Muscle layer of duodenum (tissue), 2 donors: ENCODE measurements around the gene PCNX2.

ENCODE experiments used
- H3K27ac ChIP-seq: one replicate; pipeline ENCODE4 v1.7.0; 2013; ENCODE audit warnings: mild to moderate bottlenecking, low read length
- H3K27me3 ChIP-seq: one replicate; pipeline ENCODE4 v1.7.0; 2013; ENCODE audit warnings: low read depth, mild to moderate bottlenecking, control low read depth, low read length
- H3K36me3 ChIP-seq, 2 donors: one replicate each; pipeline ENCODE4 v1.7.0; 2013; ENCODE audit warnings: low read length in 2 of 2, control low read depth in 1 of 2, mild to moderate bottlenecking in 1 of 2; ENCODE audit not compliant: insufficient read depth in 2 of 2, control insufficient read depth in 1 of 2
- H3K4me1 ChIP-seq, 2 donors: one replicate each; pipeline ENCODE4 v1.7.0; 2013; ENCODE audit warnings: low read length in 2 of 2, mild to moderate bottlenecking in 2 of 2, control low read depth in 1 of 2, moderate library complexity in 1 of 2; ENCODE audit not compliant: insufficient read depth in 2 of 2, control insufficient read depth in 1 of 2
- H3K4me3 ChIP-seq, 2 donors: one replicate each; pipeline ENCODE4 v1.7.0; 2013; ENCODE audit warnings: low read length in 2 of 2, low read depth in 1 of 2, mild to moderate bottlenecking in 1 of 2
- H3K9me3 ChIP-seq, 2 donors: one replicate each; pipeline ENCODE4 v1.7.0; 2013; ENCODE audit warnings: low read length in 2 of 2, control low read depth in 1 of 2, mild to moderate bottlenecking in 1 of 2; ENCODE audit not compliant: control insufficient read depth in 1 of 2
- donor health status: healthy.

Gene PCNX2

GRCh38 chr1:233333086-233333485, 37.6 kb upstream of the PCNX2 start:
- Histone ChIP-seq H3K4me1 (peaks cover 0 to 8% of the 10 kb centered on the region in 2 donors), H3K4me3 (no peak overlapping the region), H3K27ac (no peak overlapping the region), H3K36me3 (no peaks in the 10 kb centered on the region), H3K9me3 (no peaks in the 10 kb centered on the region), H3K27me3 (peaks cover 10% of the 10 kb centered on the region)

GRCh38 chr1:233331676-233332519, 36.4 kb upstream of the PCNX2 start:
- no peaks in the 10 kb centered on the region for H3K9me3 ChIP-seq
- H3K4me1 ChIP-seq: peaks cover 0 to 12% of the 10 kb centered on the region in 2 donors
- H3K36me3 ChIP-seq: no peaks in the 10 kb centered on the region
- peaks cover 10% of the 10 kb centered on the region for H3K27me3 ChIP-seq
- H3K4me3 ChIP-seq: no peak overlapping the region
- H3K27ac ChIP-seq: no peak overlapping the region

- Histone ChIP-seq H3K4me3 (peak overlapping the region; percentile 55 to 73), H3K4me1 (peaks cover 0 to 12% of the 10 kb centered on the region in 2 donors), H3K36me3 (no peaks in the 10 kb centered on the region), H3K27ac (peak overlapping the region; percentile 56), H3K9me3 (no peaks in the 10 kb centered on the region), H3K27me3 (peaks cover 10% of the 10 kb centered on the region)
Observed at GRCh38 chr1:233328142-233328921, 32.8 kb upstream of the PCNX2 start.

GRCh38 chr1:233327651-233328141, 32.2 kb upstream of the PCNX2 start, which contains the start of gene MAP3K21:
Gene MAP3K21 (plus strand): TSS chr1:233327724. CDS start chr1:233328029, 305 bp downstream.
- no peaks in the 10 kb centered on the region for H3K9me3 ChIP-seq
- H3K27me3 ChIP-seq: peaks cover 10% of the 10 kb centered on the region
- H3K27ac ChIP-seq: no peak within 1 kb of the TSS
- H3K4me1 ChIP-seq: peaks cover 0 to 12% of the 10 kb centered on the region in 2 donors
- H3K36me3 ChIP-seq: no peaks in the 10 kb centered on the region
- H3K4me3 ChIP-seq: peak within 1 kb of the TSS; percentile 55 to 73

- Histone ChIP-seq H3K36me3 (no peaks in the 10 kb centered on the region), H3K4me3 (peak overlapping the region; percentile 21 to 50)
Observed at GRCh38 chr1:233326811-233327650, 31.5 kb upstream of the PCNX2 start.

GRCh38 chr1:233326319-233326718, 30.8 kb upstream of the PCNX2 start:
- Histone ChIP-seq H3K4me1 (peaks cover 0 to 12% of the 10 kb centered on the region in 2 donors), H3K27ac (no peak overlapping the region), H3K4me3 (no peak overlapping the region), H3K27me3 (peaks cover 10% of the 10 kb centered on the region), H3K9me3 (no peaks in the 10 kb centered on the region), H3K36me3 (no peaks in the 10 kb centered on the region)

More at GRCh38 chr1:233326811-233327650, 31.5 kb upstream of the PCNX2 start:
- H3K27ac ChIP-seq: no peak overlapping the region
- H3K4me1 ChIP-seq: peaks cover 0 to 12% of the 10 kb centered on the region in 2 donors
- H3K9me3 ChIP-seq: no peaks in the 10 kb centered on the region
- H3K27me3 ChIP-seq: peaks cover 10% of the 10 kb centered on the region

- Histone ChIP-seq H3K27me3 (peaks cover under 1% of the 10 kb centered on the region), H3K4me3 (no peak overlapping the region), H3K4me1 (peaks cover 0 to 9% of the 10 kb centered on the region in 2 donors), H3K27ac (no peak overlapping the region), H3K9me3 (no peaks in the 10 kb centered on the region), H3K36me3 (no peaks in the 10 kb centered on the region)
Observed at GRCh38 chr1:233323718-233324117, 28.2 kb upstream of the PCNX2 start.

GRCh38 chr1:233320023-233320422, 24.5 kb upstream of the PCNX2 start:
- H3K27me3 ChIP-seq: no peaks in the 10 kb centered on the region

GRCh38 chr1:233319272-233319671, 23.7 kb upstream of the PCNX2 start:
- H3K9me3 ChIP-seq: no peaks in the 10 kb centered on the region
- H3K4me3 ChIP-seq: no peak overlapping the region
- H3K27me3 ChIP-seq: no peaks in the 10 kb centered on the region
- no peaks in the 10 kb centered on the region for H3K4me1 ChIP-seq
- no peaks in the 10 kb centered on the region for H3K36me3 ChIP-seq
- no peak overlapping the region for H3K27ac ChIP-seq

More at GRCh38 chr1:233320023-233320422, 24.5 kb upstream of the PCNX2 start:
- no peaks in the 10 kb centered on the region for H3K9me3 ChIP-seq
- H3K4me1 ChIP-seq: no peaks in the 10 kb centered on the region
- H3K4me3 ChIP-seq: no peak overlapping the region
- no peaks in the 10 kb centered on the region for H3K36me3 ChIP-seq
- no peak overlapping the region for H3K27ac ChIP-seq

- Histone ChIP-seq H3K36me3 (no peaks in the 10 kb centered on the region), H3K4me3 (no peak overlapping the region), H3K9me3 (no peaks in the 10 kb centered on the region), H3K4me1 (no peaks in the 10 kb centered on the region), H3K27me3 (no peaks in the 10 kb centered on the region), H3K27ac (no peak overlapping the region)
Observed at GRCh38 chr1:233316473-233316872, 20.9 kb upstream of the PCNX2 start.
